Prostate gland (tissue), 2 donors: Measurements from ENCODE around the gene DNAJB8. TPM values are rescaled to one million over a fixed set of nuclear protein-coding genes. Genes with fewer than 3 reads are reported as not detected.
A peak's percentile ranks its signal among the peaks of the same experiment; 100 is the strongest.

Source experiments
- DNase-seq: peaks from one replicate; pipeline ENCODE4 v3.0.0-alpha.2; 2019; ENCODE audit warnings: low spot score
- H3K27ac ChIP-seq, 2 donors: fragments of 200-600 bp; sonication (generic); 2 replicates each; pipeline ENCODE4 v1.5.1; 2017 to 2019
- H3K27me3 ChIP-seq: fragments of 200-600 bp; sonication (generic); replicated peaks from 2 replicates; pipeline ENCODE4 v1.5.1; 2019; ENCODE audit not compliant: insufficient read depth
- H3K36me3 ChIP-seq, 2 donors: fragments of 200-600 bp; sonication (generic); 1 replicate in 1 of 2; 2 replicates in 1 of 2; pipeline versions ENCODE4 v1.5.1 to v1.8.1; 2017 to 2019
- H3K4me1 ChIP-seq: fragments of 200-600 bp; sonication (generic); replicated peaks from 2 replicates; pipeline ENCODE4 v1.5.1; 2019
- H3K4me3 ChIP-seq, 2 donors: fragments of 200-600 bp; sonication (generic); 2 replicates each; pipeline ENCODE4 v1.5.1; 2017 to 2019
- H3K9me3 ChIP-seq: fragments of 200-600 bp; sonication (generic); 2 replicates; pipeline ENCODE4 v1.5.1; 2017
- POLR2A ChIP-seq: fragments of 450-650 bp; IDR thresholded peaks from one replicate; pipeline ENCODE4 v1.6.1; 2016; ENCODE audit warnings: antibody characterized with exemption, mild to moderate bottlenecking
- POLR2AphosphoS5 ChIP-seq: sonication (generic); formaldehyde crosslinking; IDR thresholded peaks from one replicate; pipeline ENCODE4 v1.6.1; 2017; ENCODE audit warnings: antibody characterized with exemption
- WGBS: methylation state at CpG from one replicate; pipeline ENCODE4 v1.1.5; 2018; 5-methylcytosine and 5-hydroxymethylcytosine counted together
- intact Hi-C: fragments of 100-400 bp; cut with DNase I; formaldehyde crosslinking; loops from one replicate; pipeline ENCODE4 v1.14.2; 2022
- total RNA-seq, 2 donors: library from RNA; depleted of rRNA; stranded (reverse); fragments of >200 nt; gene quantifications; one replicate each; pipeline ENCODE4 v1.1.0, GENCODE V29; 2016
- TF ChIP-seq, protein P1 (sequence below), 4 experiments: fragments of 200-600 bp in 2 of 4; fragments of 450-650 bp in 2 of 4; sonication (generic) in 2 of 4; IDR thresholded peaks; 1 replicate in 3 of 4; 2 replicates in 1 of 4; pipeline ENCODE4 v1.5.1; 2016 to 2019; ENCODE audit warnings: antibody characterized with exemption in 4 of 4, mild to moderate bottlenecking in 2 of 4, moderate library complexity in 2 of 4

DNAJB8 gene
- total RNA-seq, 2 donors from 2014 or later: 3.2 TPM; not detected in 1

DNA sequence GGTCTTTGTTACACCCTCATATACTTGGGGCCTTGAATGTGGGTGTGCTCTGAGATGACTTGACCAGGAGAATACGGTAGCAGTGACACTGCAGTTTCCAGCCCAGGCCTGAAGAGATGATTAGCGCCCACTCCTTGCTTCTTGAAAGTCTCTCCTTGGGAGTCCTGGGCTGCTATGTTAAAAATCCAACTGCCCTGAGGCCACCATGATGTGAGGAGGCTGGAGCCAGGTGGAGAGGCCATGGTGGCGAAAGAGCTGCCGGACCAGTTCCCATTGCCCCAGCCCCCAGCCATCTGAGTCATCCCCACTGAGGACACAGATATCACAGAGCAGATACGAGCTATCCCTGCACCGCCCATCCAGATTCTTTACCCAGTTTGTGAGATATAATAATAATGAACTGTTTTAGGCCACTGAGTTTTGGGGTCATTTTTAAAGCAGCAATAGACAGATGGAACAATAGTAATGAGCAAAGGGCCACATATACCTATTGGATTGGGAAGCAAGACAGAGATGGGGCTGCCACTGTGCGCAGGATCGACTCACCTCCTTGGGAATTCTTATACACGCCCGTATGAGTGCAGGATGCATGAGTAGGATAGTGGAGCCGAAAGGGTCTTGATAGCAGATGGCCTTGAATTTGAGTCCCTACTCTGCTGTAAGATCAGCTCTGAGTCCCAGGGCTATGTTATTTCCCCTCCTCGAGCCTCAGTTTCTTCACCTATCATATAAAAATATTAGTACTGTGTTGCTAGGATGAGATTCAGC lies 38.5 kb upstream of the DNAJB8 start:
- Histone ChIP-seq H3K27ac (no peak overlapping the region), H3K4me3 (no peak overlapping the region), H3K9me3 (no peaks in the 10 kb centered on the region), H3K36me3 (no peaks in the 10 kb centered on the region), H3K4me1 (no peaks in the 10 kb centered on the region), H3K27me3 (no peaks in the 10 kb centered on the region)
- TF ChIP-seq POLR2AphosphoS5: no peak
- TF ChIP-seq, protein P1, sequence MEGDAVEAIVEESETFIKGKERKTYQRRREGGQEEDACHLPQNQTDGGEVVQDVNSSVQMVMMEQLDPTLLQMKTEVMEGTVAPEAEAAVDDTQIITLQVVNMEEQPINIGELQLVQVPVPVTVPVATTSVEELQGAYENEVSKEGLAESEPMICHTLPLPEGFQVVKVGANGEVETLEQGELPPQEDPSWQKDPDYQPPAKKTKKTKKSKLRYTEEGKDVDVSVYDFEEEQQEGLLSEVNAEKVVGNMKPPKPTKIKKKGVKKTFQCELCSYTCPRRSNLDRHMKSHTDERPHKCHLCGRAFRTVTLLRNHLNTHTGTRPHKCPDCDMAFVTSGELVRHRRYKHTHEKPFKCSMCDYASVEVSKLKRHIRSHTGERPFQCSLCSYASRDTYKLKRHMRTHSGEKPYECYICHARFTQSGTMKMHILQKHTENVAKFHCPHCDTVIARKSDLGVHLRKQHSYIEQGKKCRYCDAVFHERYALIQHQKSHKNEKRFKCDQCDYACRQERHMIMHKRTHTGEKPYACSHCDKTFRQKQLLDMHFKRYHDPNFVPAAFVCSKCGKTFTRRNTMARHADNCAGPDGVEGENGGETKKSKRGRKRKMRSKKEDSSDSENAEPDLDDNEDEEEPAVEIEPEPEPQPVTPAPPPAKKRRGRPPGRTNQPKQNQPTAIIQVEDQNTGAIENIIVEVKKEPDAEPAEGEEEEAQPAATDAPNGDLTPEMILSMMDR (IDR thresholded peaks at IDR 0.05): no peak
- TF ChIP-seq POLR2A: no peak
- no peak for DNase-seq
- intact Hi-C loops: loop anchor here (5.0 kb wide), 1 partner anchor 408 kb away; no protein-coding TSS in a partner anchor
- 91% methylated on average over 12 of the region's 12 CpGs for WGBS

DNA sequence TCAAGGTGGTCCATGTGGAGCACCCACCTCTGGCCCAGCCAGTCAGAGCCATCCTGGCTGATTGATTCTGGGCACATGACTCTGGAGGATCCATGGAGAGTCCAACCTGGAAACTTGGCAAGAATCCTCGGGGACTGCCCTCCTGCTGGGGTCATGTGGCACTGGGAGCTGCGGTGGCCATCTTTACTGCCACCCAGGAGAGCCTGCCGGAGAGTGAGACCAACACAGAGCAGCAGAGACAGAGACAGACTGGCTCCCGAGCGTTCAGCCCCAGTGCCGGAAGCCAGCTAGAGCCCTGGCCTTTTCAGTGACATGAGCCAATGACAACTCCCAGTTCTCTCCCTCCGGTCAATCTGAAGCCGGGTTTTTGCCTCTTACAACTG lies 37.8 kb upstream of the DNAJB8 start:
- H3K4me1 ChIP-seq: no peaks in the 10 kb centered on the region
- no peaks in the 10 kb centered on the region for H3K36me3 ChIP-seq
- TF ChIP-seq, protein P1 (IDR thresholded peaks at IDR 0.05): no peak
- no peak for TF ChIP-seq POLR2A
- TF ChIP-seq POLR2AphosphoS5: no peak
- intact Hi-C loops: loop anchor here (5.0 kb wide), 1 partner anchor 407 kb away; no protein-coding TSS in a partner anchor
- H3K27ac ChIP-seq: no peak overlapping the region
- H3K4me3 ChIP-seq: no peak overlapping the region
- H3K27me3 ChIP-seq: no peaks in the 10 kb centered on the region
- no peak for DNase-seq
- WGBS: 90% methylated on average over 8 of the region's 8 CpGs
- no peaks in the 10 kb centered on the region for H3K9me3 ChIP-seq

DNA sequence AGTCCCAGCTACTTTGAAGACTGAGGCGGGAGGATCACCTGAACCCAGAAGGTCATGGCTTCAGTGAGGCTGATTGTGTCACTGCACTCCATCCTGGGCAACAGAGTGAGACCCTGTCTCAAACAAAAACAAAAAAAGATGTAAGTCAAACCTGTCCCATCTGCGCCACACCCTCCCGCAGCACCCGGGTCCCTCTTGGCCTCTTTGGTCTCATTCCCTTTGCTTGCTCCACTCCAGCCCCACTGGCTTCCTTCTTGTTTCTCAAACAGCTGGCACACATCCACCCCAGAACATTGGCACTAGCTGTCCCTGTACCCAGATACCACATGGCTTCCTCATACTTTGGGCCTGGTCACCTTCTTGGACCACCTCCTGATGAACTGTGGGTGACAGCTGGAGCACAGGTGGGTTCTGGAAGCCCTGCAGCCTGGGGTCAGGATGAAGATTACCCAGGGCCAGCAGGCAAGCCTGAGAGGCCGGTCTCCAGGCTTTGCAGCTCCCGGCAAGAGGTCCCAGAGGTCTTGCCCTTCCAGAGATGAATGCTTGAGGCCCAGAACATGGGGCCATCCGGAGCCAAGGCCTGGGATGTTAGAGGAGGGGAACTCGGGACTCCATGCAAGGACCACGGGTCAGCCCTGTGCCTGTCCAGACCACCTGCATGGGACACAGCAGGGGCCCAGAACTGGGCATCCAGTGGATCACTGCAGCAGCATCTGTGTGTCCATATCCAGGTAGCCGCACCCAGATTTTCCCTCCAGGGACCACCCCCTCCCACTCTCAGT lies 37.3 kb upstream of the DNAJB8 start:
- Histone ChIP-seq H3K27me3 (no peaks in the 10 kb centered on the region), H3K27ac (no peak overlapping the region), H3K36me3 (no peaks in the 10 kb centered on the region), H3K4me3 (no peak overlapping the region), H3K4me1 (no peaks in the 10 kb centered on the region), H3K9me3 (no peaks in the 10 kb centered on the region)
- TF ChIP-seq, protein P1 (IDR thresholded peaks at IDR 0.05): no peak
- TF ChIP-seq POLR2A: no peak
- 96% methylated on average over 10 of the region's 10 CpGs for WGBS
- intact Hi-C loops: loop anchor here (5.0 kb wide), 1 partner anchor 407 kb away; no protein-coding TSS in a partner anchor
- no peak for DNase-seq

DNA sequence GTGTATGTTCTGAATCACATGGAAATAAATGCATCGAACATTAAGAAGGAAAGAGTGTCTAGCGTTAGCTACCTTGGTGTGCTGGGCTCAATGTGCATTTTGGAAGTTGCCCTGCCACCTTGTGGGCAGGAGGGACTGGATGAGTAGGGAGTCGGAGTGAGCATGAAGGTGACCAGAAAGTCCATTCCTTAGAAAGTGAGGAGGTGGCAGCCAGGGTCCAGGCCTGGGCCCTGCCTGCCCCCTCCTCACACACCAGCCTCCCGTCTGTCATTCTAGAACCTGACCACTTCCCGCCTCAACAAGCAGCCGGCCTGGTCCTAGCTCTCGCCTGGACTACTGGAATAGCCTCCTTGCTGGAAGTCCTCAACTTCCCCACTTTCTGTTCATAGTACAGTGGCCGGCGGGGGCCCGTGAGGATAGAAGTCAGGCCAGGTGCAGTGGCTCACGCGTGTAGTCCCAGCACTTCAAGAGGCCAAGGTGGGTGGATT lies 36.5 kb upstream of the DNAJB8 start:
- no peaks in the 10 kb centered on the region for H3K27me3 ChIP-seq
- intact Hi-C loops: loop anchor here (5.0 kb wide), 1 partner anchor 406 kb away; no protein-coding TSS in a partner anchor

More for the DNA sequence above, 36.5 kb upstream of the DNAJB8 start:
- Histone ChIP-seq H3K4me3 (no peak overlapping the region), H3K27ac (no peak overlapping the region), H3K9me3 (no peaks in the 10 kb centered on the region), H3K4me1 (no peaks in the 10 kb centered on the region), H3K36me3 (no peaks in the 10 kb centered on the region)
- DNase-seq: no peak
- WGBS: 91% methylated on average over 12 of the region's 12 CpGs
- TF ChIP-seq, protein P1 (IDR thresholded peaks at IDR 0.05): peak in 2 of 4 experiments; percentile 17 to 21
- no peak for TF ChIP-seq POLR2A
